GM04504 (cell line): ENCODE measurements around the gene ABCC10.
"Not testable (repeated sequence)": the region's sequence is repeated elsewhere in the genome, so short reads cannot be mapped to it uniquely, and the experiment has no call there.

ENCODE experiments used
- DNase-seq: peaks from one replicate; pipeline ENCODE4 v3.0.0-alpha.2; 2012; ENCODE audit warnings: low read depth

Gene ABCC10

DNA sequence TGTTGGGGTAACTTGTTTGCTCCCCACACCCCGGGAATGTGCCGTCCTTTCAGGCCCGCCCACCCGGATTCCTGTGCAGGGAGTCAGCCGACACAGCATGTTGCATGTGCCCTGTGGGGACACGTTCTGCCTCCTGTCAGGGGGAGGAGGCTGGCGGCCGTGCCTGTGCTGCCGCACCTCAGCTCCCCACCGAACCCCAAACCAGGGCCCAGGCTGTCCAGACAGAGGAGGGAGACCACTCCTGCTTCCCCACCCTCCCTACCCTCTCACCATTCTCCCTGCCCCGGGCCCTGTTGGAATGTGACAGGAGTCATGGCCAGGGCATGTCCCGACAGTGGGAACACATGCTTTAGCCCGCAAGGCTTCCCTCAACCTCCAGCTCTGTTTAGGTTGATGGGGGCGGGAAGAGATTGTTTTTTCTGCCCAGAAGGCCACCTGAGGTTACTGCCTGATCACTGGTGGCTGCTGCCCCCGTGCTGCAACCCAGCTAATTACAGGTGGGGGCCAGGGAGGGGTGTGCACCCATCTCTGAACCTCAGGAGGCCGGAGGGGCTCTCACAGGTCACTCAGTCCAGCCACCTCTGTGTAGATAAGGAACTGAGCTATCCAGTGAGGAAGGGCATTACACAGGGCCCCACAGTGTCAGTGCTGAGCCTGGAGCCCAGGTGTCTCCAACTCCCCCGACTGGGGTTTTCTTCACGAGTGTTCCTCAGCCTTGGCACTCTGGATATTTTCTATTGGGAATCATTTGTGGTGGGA is 69.2 kb downstream of the ABCC10 start:
- no peak for DNase-seq

GRCh38 chr6:43497129-43497396 is 69.7 kb downstream of the ABCC10 start:
- no peak for DNase-seq

DNA sequence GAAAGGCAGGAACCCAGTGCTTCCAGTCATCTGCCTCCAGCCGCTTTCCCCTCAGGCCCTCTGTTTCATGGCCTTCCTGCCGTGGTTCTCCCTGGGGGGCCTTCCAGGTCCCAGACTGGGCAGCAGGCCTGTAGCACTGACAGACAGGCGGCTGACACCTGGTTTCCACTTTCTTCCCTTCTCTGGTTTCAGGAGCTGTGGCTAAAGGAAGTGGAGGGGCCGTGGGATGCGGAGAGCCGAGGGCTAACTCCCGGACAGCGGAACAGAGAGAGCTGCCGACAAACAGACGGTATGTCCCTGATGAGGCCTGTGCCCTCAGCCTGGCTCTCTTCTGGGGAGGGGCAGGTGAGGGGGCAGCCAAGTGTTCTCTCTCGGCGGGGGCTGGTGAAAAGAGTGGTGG is 70.3 kb downstream of the ABCC10 start:
- no peak for DNase-seq

- not testable (repeated sequence) for DNase-seq
These were observed 71.0 kb downstream of the ABCC10 start for GRCh38 chr6:43498291-43498690.

- DNase-seq: no peak
These were observed 71.9 kb downstream of the ABCC10 start for GRCh38 chr6:43499028-43499815.
